ENCODE results near the gene MYH11. TPM values are rescaled to one million over a fixed set of nuclear protein-coding genes. Genes with fewer than 3 reads are reported as not detected.

MYH11 gene
- total and polyA plus RNA-seq, 2 of the 13 experiments (the other 11 are each of a cell fraction or from before 2014, with no cell fraction given), result not detected

DNA sequence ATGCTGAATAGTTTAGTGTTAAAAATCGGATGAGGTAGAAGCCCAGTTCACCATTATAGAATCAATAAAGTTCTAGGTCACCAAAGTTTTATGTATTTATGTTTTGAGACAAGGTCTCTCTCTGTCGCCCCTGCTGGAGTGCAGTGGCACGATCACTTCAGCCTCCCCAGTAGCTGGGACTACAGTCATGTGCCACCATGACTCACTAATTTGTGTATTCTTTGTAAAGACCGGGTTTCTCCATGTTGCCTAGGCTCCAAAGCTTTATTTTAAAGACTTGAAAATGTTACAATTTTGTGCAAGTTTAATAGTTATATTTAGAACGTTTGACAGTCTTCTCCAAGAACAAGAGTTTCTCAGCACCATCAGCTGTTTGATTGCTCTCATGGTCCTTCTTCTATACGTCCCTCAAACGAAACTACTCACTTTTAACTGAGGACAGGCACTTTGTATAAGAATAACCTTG, 174.7 kb downstream of the MYH11 start (continued):
- TF ChIP-seq MYNN (CRISPR knock-in tag; IDR thresholded peaks at IDR 0.05; ENCODE audit: low read depth) (no peak), ZNF780A (CRISPR knock-in tag; IDR thresholded peaks at IDR 0.05) (no peak), NRL (CRISPR knock-in tag; IDR thresholded peaks at IDR 0.05; ENCODE audit: borderline replicate concordance) (no peak), ZNF598 (CRISPR knock-in tag; IDR thresholded peaks at IDR 0.05; ENCODE audit: borderline replicate concordance) (no peak), ZNF329 (CRISPR knock-in tag; IDR thresholded peaks at IDR 0.05; ENCODE audit: low read depth) (no peak), ATRX (CRISPR knock-in tag; IDR thresholded peaks at IDR 0.05; ENCODE audit: borderline replicate concordance) (no peak), KDM4B (CRISPR knock-in tag; IDR thresholded peaks at IDR 0.05) (no peak), ZNF776 (CRISPR knock-in tag; IDR thresholded peaks at IDR 0.05) (no peak), HNF4A (CRISPR knock-in tag; IDR thresholded peaks at IDR 0.05) (no peak), FLYWCH1 (CRISPR knock-in tag; IDR thresholded peaks at IDR 0.05) (no peak), FOXM1 (CRISPR knock-in tag; IDR thresholded peaks at IDR 0.05) (no peak), ZNF30 (CRISPR knock-in tag; IDR thresholded peaks at IDR 0.05) (no peak), MED1 (CRISPR knock-in tag; IDR thresholded peaks at IDR 0.05) (0 out of 2 replicates have a peak, but pooled peaks have one; percentile 42), HMGA1 (CRISPR knock-in tag; conservative IDR thresholded peaks at IDR 0.05) (no peak), MXI1 (IDR thresholded peaks at IDR 0.05; ENCODE audit: borderline replicate concordance, low read depth, low read length) (peak; percentile 65; the same call in 1 of the 3 replicates), ZNF749 (CRISPR knock-in tag; IDR thresholded peaks at IDR 0.05; ENCODE audit: borderline replicate concordance) (no peak), NR2F1 (CRISPR knock-in tag; IDR thresholded peaks at IDR 0.05) (peak in 1 of 2 experiments; percentile 22; a peak in 1 of 4 replicates), FOXA3 (CRISPR knock-in tag; IDR thresholded peaks at IDR 0.05) (peak; percentile 70), SP1 (IDR thresholded peaks at IDR 0.05) (no peak), SP1 (CRISPR knock-in tag; IDR thresholded peaks at IDR 0.05) (peak; percentile 22; the same call in 1 of the 2 replicates), PHF8 (CRISPR knock-in tag; IDR thresholded peaks at IDR 0.05) (no peak), ZNF468 (CRISPR knock-in tag; IDR thresholded peaks at IDR 0.05) (no peak), DMAP1 (CRISPR knock-in tag; IDR thresholded peaks at IDR 0.05) (peak; percentile 34; the same call in 1 of the 2 replicates), NFATC3 (CRISPR knock-in tag; IDR thresholded peaks at IDR 0.05) (no peak)
- TF ChIP-seq, protein P1, sequence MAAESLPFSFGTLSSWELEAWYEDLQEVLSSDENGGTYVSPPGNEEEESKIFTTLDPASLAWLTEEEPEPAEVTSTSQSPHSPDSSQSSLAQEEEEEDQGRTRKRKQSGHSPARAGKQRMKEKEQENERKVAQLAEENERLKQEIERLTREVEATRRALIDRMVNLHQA (CRISPR knock-in tag; IDR thresholded peaks at IDR 0.05), result no peak
- TF ChIP-seq, protein P2, sequence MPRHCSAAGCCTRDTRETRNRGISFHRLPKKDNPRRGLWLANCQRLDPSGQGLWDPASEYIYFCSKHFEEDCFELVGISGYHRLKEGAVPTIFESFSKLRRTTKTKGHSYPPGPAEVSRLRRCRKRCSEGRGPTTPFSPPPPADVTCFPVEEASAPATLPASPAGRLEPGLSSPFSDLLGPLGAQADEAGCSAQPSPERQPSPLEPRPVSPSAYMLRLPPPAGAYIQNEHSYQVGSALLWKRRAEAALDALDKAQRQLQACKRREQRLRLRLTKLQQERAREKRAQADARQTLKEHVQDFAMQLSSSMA (CRISPR knock-in tag; IDR thresholded peaks at IDR 0.05), result no peak
- TF ChIP-seq, protein P3, sequence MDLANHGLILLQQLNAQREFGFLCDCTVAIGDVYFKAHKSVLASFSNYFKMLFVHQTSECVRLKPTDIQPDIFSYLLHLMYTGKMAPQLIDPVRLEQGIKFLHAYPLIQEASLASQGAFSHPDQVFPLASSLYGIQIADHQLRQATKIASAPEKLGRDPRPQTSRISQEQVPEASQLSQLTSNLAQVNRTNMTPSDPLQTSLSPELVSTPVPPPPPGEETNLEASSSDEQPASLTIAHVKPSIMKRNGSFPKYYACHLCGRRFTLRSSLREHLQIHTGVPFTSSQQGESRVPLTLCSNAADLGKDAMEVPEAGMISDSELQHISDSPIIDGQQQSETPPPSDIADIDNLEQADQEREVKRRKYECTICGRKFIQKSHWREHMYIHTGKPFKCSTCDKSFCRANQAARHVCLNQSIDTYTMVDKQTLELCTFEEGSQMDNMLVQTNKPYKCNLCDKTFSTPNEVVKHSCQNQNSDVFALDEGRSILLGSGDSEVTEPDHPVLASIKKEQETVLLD (CRISPR knock-in tag; IDR thresholded peaks at IDR 0.05; ENCODE audit: low read depth), result no peak
- TF ChIP-seq, protein P4, sequence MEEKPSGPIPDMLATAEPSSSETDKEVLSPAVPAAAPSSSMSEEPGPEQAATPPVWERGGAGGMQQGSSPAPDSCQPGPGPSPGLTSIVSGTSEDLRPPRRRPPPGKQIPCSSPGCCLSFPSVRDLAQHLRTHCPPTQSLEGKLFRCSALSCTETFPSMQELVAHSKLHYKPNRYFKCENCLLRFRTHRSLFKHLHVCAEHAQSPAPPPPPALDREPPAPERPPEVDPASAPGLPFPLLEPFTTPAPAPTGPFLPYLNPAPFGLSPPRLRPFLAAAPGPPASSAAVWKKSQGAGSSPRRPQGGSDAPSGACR (CRISPR knock-in tag; IDR thresholded peaks at IDR 0.05), result no peak
- TF ChIP-seq, protein P5, sequence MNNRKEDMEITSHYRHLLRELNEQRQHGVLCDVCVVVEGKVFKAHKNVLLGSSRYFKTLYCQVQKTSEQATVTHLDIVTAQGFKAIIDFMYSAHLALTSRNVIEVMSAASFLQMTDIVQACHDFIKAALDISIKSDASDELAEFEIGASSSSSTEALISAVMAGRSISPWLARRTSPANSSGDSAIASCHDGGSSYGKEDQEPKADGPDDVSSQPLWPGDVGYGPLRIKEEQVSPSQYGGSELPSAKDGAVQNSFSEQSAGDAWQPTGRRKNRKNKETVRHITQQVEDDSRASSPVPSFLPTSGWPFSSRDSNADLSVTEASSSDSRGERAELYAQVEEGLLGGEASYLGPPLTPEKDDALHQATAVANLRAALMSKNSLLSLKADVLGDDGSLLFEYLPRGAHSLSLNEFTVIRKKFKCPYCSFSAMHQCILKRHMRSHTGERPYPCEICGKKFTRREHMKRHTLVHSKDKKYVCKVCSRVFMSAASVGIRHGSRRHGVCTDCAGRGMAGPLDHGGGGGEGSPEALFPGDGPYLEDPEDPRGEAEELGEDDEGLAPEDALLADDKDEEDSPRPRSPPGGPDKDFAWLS (CRISPR knock-in tag; IDR thresholded peaks at IDR 0.05; ENCODE audit: borderline replicate concordance), result no peak

Data from HepG2 (cell line).